ENCODE results near the gene TLK1. TPM values are rescaled to one million over a fixed set of nuclear protein-coding genes. Genes with fewer than 3 reads are reported as not detected.

The TLK1 gene
- total RNA-seq, 2 donors from 2014 or later, result 50.5 to 95.8 TPM

- Histone ChIP-seq H3K36me3 (no peaks in the 10 kb centered on the region), H3K27ac (no peak overlapping the region), H3K4me1 (replicated peaks) (no peaks in the 10 kb centered on the region), H3K27me3 (replicated peaks; ENCODE audit: insufficient read depth) (no peaks in the 10 kb centered on the region), H3K9me3 (no peaks in the 10 kb centered on the region), H3K4me3 (no peak overlapping the region)
- WGBS, result 65% methylated on average over 8 of the region's 8 CpGs
- no peak for DNase-seq (ENCODE audit: low spot score)
- TF ChIP-seq POLR2AphosphoS5 (IDR thresholded peaks at IDR 0.05), result no peak
- TF ChIP-seq POLR2A (IDR thresholded peaks at IDR 0.05), result no peak
- TF ChIP-seq, protein P1, sequence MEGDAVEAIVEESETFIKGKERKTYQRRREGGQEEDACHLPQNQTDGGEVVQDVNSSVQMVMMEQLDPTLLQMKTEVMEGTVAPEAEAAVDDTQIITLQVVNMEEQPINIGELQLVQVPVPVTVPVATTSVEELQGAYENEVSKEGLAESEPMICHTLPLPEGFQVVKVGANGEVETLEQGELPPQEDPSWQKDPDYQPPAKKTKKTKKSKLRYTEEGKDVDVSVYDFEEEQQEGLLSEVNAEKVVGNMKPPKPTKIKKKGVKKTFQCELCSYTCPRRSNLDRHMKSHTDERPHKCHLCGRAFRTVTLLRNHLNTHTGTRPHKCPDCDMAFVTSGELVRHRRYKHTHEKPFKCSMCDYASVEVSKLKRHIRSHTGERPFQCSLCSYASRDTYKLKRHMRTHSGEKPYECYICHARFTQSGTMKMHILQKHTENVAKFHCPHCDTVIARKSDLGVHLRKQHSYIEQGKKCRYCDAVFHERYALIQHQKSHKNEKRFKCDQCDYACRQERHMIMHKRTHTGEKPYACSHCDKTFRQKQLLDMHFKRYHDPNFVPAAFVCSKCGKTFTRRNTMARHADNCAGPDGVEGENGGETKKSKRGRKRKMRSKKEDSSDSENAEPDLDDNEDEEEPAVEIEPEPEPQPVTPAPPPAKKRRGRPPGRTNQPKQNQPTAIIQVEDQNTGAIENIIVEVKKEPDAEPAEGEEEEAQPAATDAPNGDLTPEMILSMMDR (IDR thresholded peaks at IDR 0.05), result no peak
- intact Hi-C loops (cut with DNase I), result no loop called here
Measured at GRCh38 chr2:171069286-171069956, 91.3 kb downstream of the TLK1 start.

GRCh38 chr2:171066110-171066509 lies 94.6 kb downstream of the TLK1 start:
- no peaks in the 10 kb centered on the region for H3K36me3 ChIP-seq
- no peaks in the 10 kb centered on the region for H3K27me3 ChIP-seq (replicated peaks; ENCODE audit: insufficient read depth)
- no peak overlapping the region for H3K27ac ChIP-seq
- H3K4me1 ChIP-seq (replicated peaks), result no peaks in the 10 kb centered on the region
- H3K4me3 ChIP-seq, result no peak overlapping the region
- no peaks in the 10 kb centered on the region for H3K9me3 ChIP-seq
- TF ChIP-seq POLR2AphosphoS5 (IDR thresholded peaks at IDR 0.05) (no peak), POLR2A (IDR thresholded peaks at IDR 0.05) (no peak)
- TF ChIP-seq, protein P1 (IDR thresholded peaks at IDR 0.05), result no peak
- no peak for DNase-seq (ENCODE audit: low spot score)
- intact Hi-C loops (cut with DNase I), result no loop called here
- 82% methylated on average over 1 of the region's 1 CpG for WGBS

- Histone ChIP-seq H3K27me3 (replicated peaks; ENCODE audit: insufficient read depth) (no peaks in the 10 kb centered on the region), H3K27ac (no peak overlapping the region), H3K9me3 (no peaks in the 10 kb centered on the region), H3K4me3 (no peak overlapping the region), H3K4me1 (replicated peaks) (no peaks in the 10 kb centered on the region), H3K36me3 (no peaks in the 10 kb centered on the region)
- TF ChIP-seq, protein P1 (IDR thresholded peaks at IDR 0.05), result no peak
- TF ChIP-seq POLR2A (IDR thresholded peaks at IDR 0.05) (no peak), POLR2AphosphoS5 (IDR thresholded peaks at IDR 0.05) (no peak)
- DNase-seq (ENCODE audit: low spot score), result no peak
- intact Hi-C loops (cut with DNase I), result no loop called here
- WGBS, result 85% methylated on average over 2 of the region's 2 CpGs
Measured at GRCh38 chr2:171057575-171057974, 103.1 kb downstream of the TLK1 start.

DNA sequence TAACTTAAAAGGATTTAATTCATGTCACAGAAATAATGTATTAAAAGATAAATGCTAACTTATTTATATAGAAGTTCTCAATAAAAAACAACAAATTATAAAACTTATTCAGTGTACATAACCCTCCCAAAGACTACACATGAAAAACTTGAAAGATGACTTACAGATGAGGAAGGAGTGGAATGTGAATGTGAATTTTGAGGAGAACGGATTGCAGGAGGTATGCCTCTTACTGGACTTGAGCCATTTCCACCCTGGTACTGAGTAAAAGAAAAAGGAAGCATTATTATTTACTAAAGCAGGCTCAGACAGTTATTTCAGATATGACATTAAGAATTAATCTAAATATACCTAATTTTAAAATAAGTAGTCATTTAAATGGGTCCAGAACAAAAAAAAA lies 104.4 kb downstream of the TLK1 start:
- intact Hi-C loops (cut with DNase I), result no loop called here
- WGBS, result 52% methylated on average over 1 of the region's 1 CpG
- TF ChIP-seq, protein P1 (IDR thresholded peaks at IDR 0.05), result no peak
- TF ChIP-seq POLR2A (IDR thresholded peaks at IDR 0.05) (no peak), POLR2AphosphoS5 (IDR thresholded peaks at IDR 0.05) (no peak)

GRCh38 chr2:171049691-171050090 lies 111.0 kb downstream of the TLK1 start:
- TF ChIP-seq POLR2AphosphoS5 (IDR thresholded peaks at IDR 0.05), result no peak
- 95% methylated on average over 7 of the region's 7 CpGs for WGBS
- intact Hi-C loops (cut with DNase I), result no loop called here
- H3K27ac ChIP-seq, result no peak overlapping the region
- no peak overlapping the region for H3K4me3 ChIP-seq
- no peaks in the 10 kb centered on the region for H3K9me3 ChIP-seq
- DNase-seq (ENCODE audit: low spot score), result no peak
- H3K36me3 ChIP-seq, result no peaks in the 10 kb centered on the region
- no peaks in the 10 kb centered on the region for H3K27me3 ChIP-seq (replicated peaks; ENCODE audit: insufficient read depth)
- H3K4me1 ChIP-seq (replicated peaks), result no peaks in the 10 kb centered on the region

More for the DNA sequence above, 104.4 kb downstream of the TLK1 start:
- DNase-seq (ENCODE audit: low spot score), result no peak
- H3K4me1 ChIP-seq (replicated peaks), result no peaks in the 10 kb centered on the region
- H3K36me3 ChIP-seq, result no peaks in the 10 kb centered on the region
- H3K27me3 ChIP-seq (replicated peaks; ENCODE audit: insufficient read depth), result no peaks in the 10 kb centered on the region
- H3K4me3 ChIP-seq, result no peak overlapping the region
- no peak overlapping the region for H3K27ac ChIP-seq
- H3K9me3 ChIP-seq, result no peaks in the 10 kb centered on the region
